ENCODE measurements around the gene ECHS1. TPM values are rescaled to one million over a fixed set of nuclear protein-coding genes. Genes with fewer than 3 reads are reported as not detected.
A peak's percentile ranks its signal among the peaks of the same experiment; 100 is the strongest.

Gene ECHS1
- total RNA-seq, 4 donors from 2014 or later: 44.2 to 64.9 (median 54.7) TPM

DNA sequence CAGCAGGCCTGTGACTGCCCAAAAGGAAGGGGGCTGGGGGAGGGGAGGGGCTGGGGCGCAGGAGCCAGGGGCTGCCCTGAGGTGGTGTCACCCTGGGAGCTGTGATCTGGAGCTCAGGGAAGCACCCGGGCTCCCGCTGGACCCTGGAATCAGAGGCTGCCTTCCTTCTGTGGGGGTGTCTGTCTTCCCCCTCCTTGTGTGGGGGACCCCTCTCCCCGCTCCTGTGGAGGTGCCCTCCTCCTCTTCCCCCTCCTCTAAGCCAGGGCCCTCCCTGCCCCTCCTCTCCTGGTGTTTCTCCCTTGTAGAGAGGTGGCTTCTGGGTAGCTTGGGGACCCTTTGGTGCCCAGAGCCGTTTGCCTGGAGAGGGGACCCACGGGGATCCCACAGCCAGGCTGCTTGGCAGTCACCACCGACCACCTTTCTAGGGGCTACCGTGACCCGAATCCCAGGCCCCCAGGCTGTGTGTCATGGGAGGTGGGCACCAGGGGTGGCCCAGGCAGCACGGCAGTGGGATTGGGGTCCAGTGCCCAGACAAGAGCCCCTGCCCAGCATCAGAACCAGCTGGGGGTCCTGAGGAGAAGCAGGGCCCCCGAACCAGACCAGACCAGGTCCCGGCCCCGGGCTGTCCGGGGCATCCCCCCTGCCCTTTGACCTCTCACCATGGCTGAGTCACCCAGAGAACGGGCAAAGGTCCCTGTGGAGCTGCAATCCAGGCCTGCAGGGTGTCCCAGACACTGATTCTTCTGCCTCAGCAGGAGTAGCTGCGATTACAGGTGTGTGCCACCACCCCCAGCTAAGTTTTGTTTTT, 25.2 kb downstream of the ECHS1 start:
- DNase-seq (ENCODE audit: low spot score in 2 of 2): peak in 1 of 2 donors; percentile 56
- Histone ChIP-seq H3K4me1 (peaks cover 7% of the 10 kb centered on the region), H3K4me3 (no peak overlapping the region), H3K27me3 (peaks cover 37% of the 10 kb centered on the region), H3K27ac (no peak overlapping the region), H3K36me3 (no peaks in the 10 kb centered on the region), H3K9me3 (no peaks in the 10 kb centered on the region)
- TF ChIP-seq, protein P1, sequence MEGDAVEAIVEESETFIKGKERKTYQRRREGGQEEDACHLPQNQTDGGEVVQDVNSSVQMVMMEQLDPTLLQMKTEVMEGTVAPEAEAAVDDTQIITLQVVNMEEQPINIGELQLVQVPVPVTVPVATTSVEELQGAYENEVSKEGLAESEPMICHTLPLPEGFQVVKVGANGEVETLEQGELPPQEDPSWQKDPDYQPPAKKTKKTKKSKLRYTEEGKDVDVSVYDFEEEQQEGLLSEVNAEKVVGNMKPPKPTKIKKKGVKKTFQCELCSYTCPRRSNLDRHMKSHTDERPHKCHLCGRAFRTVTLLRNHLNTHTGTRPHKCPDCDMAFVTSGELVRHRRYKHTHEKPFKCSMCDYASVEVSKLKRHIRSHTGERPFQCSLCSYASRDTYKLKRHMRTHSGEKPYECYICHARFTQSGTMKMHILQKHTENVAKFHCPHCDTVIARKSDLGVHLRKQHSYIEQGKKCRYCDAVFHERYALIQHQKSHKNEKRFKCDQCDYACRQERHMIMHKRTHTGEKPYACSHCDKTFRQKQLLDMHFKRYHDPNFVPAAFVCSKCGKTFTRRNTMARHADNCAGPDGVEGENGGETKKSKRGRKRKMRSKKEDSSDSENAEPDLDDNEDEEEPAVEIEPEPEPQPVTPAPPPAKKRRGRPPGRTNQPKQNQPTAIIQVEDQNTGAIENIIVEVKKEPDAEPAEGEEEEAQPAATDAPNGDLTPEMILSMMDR (IDR thresholded peaks at IDR 0.05): no peak
- TF ChIP-seq POLR2AphosphoS5 (IDR thresholded peaks at IDR 0.05): no peak
- TF ChIP-seq EP300 (IDR thresholded peaks at IDR 0.05): no peak
- no peak for TF ChIP-seq POLR2A (IDR thresholded peaks at IDR 0.05)
- 35% methylated on average over 8 of the region's 16 CpGs for WGBS

DNA sequence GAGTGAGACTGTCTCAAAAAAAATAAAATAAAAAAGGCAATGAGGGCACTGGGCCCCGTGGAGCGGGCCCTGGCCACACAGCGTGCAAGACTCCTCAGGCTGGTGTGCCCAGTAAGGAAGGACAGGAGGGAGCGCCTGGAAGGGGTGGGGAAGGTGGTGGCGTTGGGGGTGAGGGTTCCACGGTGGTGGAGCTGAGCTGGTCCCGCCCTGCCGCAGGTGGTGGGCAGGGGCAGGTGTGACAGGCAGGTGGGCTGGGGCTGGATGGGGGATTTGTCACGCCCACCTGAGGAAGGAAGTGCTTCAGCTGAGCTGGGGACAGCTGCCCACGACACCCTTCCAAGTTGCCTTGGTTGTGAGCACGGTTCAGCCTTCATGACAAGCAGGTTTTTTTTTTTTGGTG, 26.7 kb downstream of the ECHS1 start:
- Histone ChIP-seq H3K4me3 (no peak overlapping the region), H3K27me3 (peaks cover 51% of the 10 kb centered on the region)
- 50% methylated on average over 11 of the region's 11 CpGs for WGBS

DNA sequence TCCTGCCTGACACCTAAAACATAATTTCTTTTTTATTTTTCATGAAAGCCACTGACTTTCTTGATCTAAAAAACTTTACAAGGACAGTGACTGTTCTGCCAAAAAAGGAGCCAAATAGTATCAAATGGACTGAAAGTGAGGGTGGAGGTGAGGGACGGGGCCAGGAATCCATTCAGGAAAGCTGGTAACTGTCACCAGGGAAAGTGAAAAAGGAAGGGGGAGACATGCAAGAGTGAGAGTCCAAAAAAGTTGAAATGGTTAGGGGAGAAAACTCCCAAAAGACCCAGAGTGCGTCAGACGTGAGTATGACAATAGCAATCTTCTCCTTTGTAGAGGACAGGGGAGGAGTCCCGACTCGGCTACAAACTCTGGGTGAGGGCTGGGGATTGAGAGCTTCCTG, 28.9 kb downstream of the ECHS1 start:
- DNase-seq (ENCODE audit: low spot score in 2 of 2): no peak
- TF ChIP-seq POLR2A (IDR thresholded peaks at IDR 0.05) (no peak), POLR2AphosphoS5 (IDR thresholded peaks at IDR 0.05) (no peak), EP300 (IDR thresholded peaks at IDR 0.05) (no peak)
- TF ChIP-seq, protein P1 (IDR thresholded peaks at IDR 0.05): no peak
- no peaks in the 10 kb centered on the region for H3K9me3 ChIP-seq
- WGBS: 63% methylated on average over 5 of the region's 5 CpGs
- H3K27me3 ChIP-seq: peaks cover 61% of the 10 kb centered on the region
- H3K4me1 ChIP-seq: peaks cover under 1% of the 10 kb centered on the region
- no peaks in the 10 kb centered on the region for H3K36me3 ChIP-seq
- no peak overlapping the region for H3K27ac ChIP-seq
- no peak overlapping the region for H3K4me3 ChIP-seq

More for the DNA sequence above, 26.7 kb downstream of the ECHS1 start:
- H3K27ac ChIP-seq: no peak overlapping the region
- H3K36me3 ChIP-seq: no peaks in the 10 kb centered on the region
- DNase-seq (ENCODE audit: low spot score in 2 of 2): no peak
- H3K4me1 ChIP-seq: peaks cover 7% of the 10 kb centered on the region
- TF ChIP-seq EP300 (IDR thresholded peaks at IDR 0.05): no peak
- no peak for TF ChIP-seq POLR2AphosphoS5 (IDR thresholded peaks at IDR 0.05)
- no peak for TF ChIP-seq POLR2A (IDR thresholded peaks at IDR 0.05)
- TF ChIP-seq, protein P1 (IDR thresholded peaks at IDR 0.05): no peak
- no peaks in the 10 kb centered on the region for H3K9me3 ChIP-seq

DNA sequence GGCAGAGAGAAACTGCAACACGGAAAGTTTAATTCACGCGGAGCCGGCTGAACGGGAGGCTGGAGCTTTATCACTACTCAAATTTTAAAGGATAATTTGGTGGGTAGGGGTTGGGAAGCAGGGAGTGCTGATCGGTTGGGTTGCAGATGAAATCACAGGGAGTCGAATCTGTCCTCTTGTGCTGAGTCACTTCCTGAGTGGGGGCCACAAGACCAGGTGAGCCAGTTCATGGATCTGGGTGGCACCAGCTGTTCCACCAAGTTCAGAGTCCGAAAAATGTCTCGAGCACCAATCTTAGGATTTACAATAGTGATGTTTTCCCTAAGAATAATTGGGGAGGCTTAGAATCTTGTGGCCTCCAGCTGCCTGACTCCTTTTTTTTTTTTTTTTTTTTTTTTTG, 29.6 kb downstream of the ECHS1 start:
- Histone ChIP-seq H3K4me1 (no peaks in the 10 kb centered on the region), H3K36me3 (no peaks in the 10 kb centered on the region), H3K27ac (no peak overlapping the region), H3K9me3 (no peaks in the 10 kb centered on the region), H3K4me3 (no peak overlapping the region), H3K27me3 (peaks cover 65% of the 10 kb centered on the region)
- 63% methylated on average over 9 of the region's 9 CpGs for WGBS
- no peak for TF ChIP-seq POLR2AphosphoS5 (IDR thresholded peaks at IDR 0.05)
- no peak for TF ChIP-seq EP300 (IDR thresholded peaks at IDR 0.05)
- TF ChIP-seq POLR2A (IDR thresholded peaks at IDR 0.05): no peak
- TF ChIP-seq, protein P1 (IDR thresholded peaks at IDR 0.05): no peak
- no peak for DNase-seq (ENCODE audit: low spot score in 2 of 2)

DNA sequence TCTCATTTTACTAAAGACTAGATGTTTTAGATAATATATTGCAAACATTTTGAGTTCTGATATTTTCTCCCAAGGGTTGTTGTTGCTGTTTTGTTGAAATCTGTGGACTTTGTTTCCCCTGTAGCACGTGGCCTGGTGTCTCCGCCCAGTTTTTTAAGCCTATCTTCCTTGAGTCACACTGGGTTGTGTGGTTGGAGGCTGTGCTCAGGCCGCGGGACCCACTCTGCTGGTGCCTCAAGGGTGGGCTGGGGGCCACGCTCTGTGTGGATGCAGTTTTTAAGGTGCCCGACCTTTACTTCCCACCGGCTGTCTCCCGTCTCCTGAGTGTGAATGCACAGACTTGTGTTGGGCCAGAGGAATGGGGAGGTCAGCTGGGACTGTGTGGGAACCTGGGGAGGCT, 30.2 kb downstream of the ECHS1 start:
- peaks cover 66% of the 10 kb centered on the region for H3K27me3 ChIP-seq
- whole genome bisulfite sequencing: 69% methylated on average over 8 of the region's 8 CpGs
- no peaks in the 10 kb centered on the region for H3K36me3 ChIP-seq
- no peaks in the 10 kb centered on the region for H3K9me3 ChIP-seq
- DNase-seq (ENCODE audit: low spot score in 2 of 2): no peak
- H3K4me3 ChIP-seq: no peak overlapping the region
- TF ChIP-seq POLR2AphosphoS5 (IDR thresholded peaks at IDR 0.05): no peak
- no peak for TF ChIP-seq POLR2A (IDR thresholded peaks at IDR 0.05)
- TF ChIP-seq EP300 (IDR thresholded peaks at IDR 0.05): no peak
- TF ChIP-seq, protein P1 (IDR thresholded peaks at IDR 0.05): no peak
- H3K4me1 ChIP-seq: no peaks in the 10 kb centered on the region
- H3K27ac ChIP-seq: no peak overlapping the region

Measured in suprapubic skin (tissue), 4 donors.